Measurements from ENCODE around the gene SKP1.
A peak's percentile ranks its signal among the peaks of the same experiment; 100 is the strongest.

The SKP1 gene

GRCh38 chr5:134128648-134128995 is 48.1 kb downstream of the SKP1 start:
- DNase-seq, result no peak

- no peak for DNase-seq
Measured at GRCh38 chr5:134127988-134128647, 48.6 kb downstream of the SKP1 start.

- DNase-seq, result peak in 1 of 2 donors; percentile 54
Measured at GRCh38 chr5:134127376-134127861, 49.3 kb downstream of the SKP1 start.

- DNase-seq, result no peak
Measured at GRCh38 chr5:134125039-134126015, 51.4 kb downstream of the SKP1 start.

GRCh38 chr5:134124289-134125038 is 52.3 kb downstream of the SKP1 start:
- DNase-seq, result peak in 1 of 2 donors; percentile 52

GRCh38 chr5:134123360-134123759 is 53.4 kb downstream of the SKP1 start:
- no peak for DNase-seq

GRCh38 chr5:134122530-134122929 is 54.2 kb downstream of the SKP1 start:
- DNase-seq, result peak; percentile 42 to 70

GRCh38 chr5:134120386-134121138 is 56.2 kb downstream of the SKP1 start:
- no peak for DNase-seq

- DNase-seq, result no peak
Measured at GRCh38 chr5:134119720-134120119, 57.0 kb downstream of the SKP1 start.

- no peak for DNase-seq
Measured at GRCh38 chr5:134118212-134118835, 58.4 kb downstream of the SKP1 start.

- no peak for DNase-seq
Measured at GRCh38 chr5:134116789-134117761, 59.7 kb downstream of the SKP1 start.

- DNase-seq, result no peak
Measured at GRCh38 chr5:134116286-134116685, 60.5 kb downstream of the SKP1 start.

- DNase-seq, result no peak
Measured at GRCh38 chr5:134115806-134116175, 61.0 kb downstream of the SKP1 start.

- peak; percentile 67 to 82 for DNase-seq
Measured at GRCh38 chr5:134114886-134115805, 61.6 kb downstream of the SKP1 start.

- DNase-seq, result peak; percentile 78 to 87
Measured at GRCh38 chr5:134113902-134114875, 62.6 kb downstream of the SKP1 start, which contains the start of gene TCF7. Gene TCF7, plus strand, starts transcription at chr5:134114681. Its CDS starts 226 bp downstream, at chr5:134114907.

- DNase-seq, result no peak
Measured at GRCh38 chr5:134113363-134113889, 63.3 kb downstream of the SKP1 start.

- DNase-seq, result no peak
Measured at GRCh38 chr5:134112726-134113362, 63.9 kb downstream of the SKP1 start.

All from CD4-positive, alpha-beta T cell treated with Interferon alpha-2 for 1 hour (primary cell).